Fibroblast of lung (primary cell): Measurements from ENCODE around the gene ATCAY. TPM values are rescaled to one million over a fixed set of nuclear protein-coding genes. Genes with fewer than 3 reads are reported as not detected.

Experiments used
- DNase-seq, 2 donors: peaks; one replicate each; pipeline versions ENCODE4 v3.0.0 to v3.0.0-alpha.2; 2010; ENCODE audit warnings: low read depth in 2 of 2
- H2AFZ ChIP-seq: 2 replicates; pipeline ENCODE4 v1.5.1; 2012; ENCODE audit warnings: low read length, control low read depth, inconsistent platforms
- H3K27ac ChIP-seq: 2 replicates; pipeline ENCODE4 v1.5.1; 2011; ENCODE audit warnings: low read length, control low read depth; ENCODE audit not compliant: insufficient read depth
- H3K27me3 ChIP-seq: 2 replicates; pipeline ENCODE4 v1.5.1; 2011; ENCODE audit warnings: mild to moderate bottlenecking, low read length; ENCODE audit not compliant: control insufficient read depth, insufficient read depth
- H3K36me3 ChIP-seq: 2 replicates; pipeline ENCODE4 v1.5.1; 2011; ENCODE audit warnings: low read length; ENCODE audit not compliant: control insufficient read depth, insufficient read depth
- H3K4me1 ChIP-seq: 2 replicates; pipeline ENCODE4 v1.5.1; 2011; ENCODE audit warnings: low read length; ENCODE audit not compliant: control insufficient read depth, insufficient read depth; ENCODE audit errors: extremely low read depth
- H3K4me2 ChIP-seq: 2 replicates; pipeline ENCODE4 v1.5.1; 2011; ENCODE audit warnings: low read length, control low read depth; ENCODE audit not compliant: insufficient read depth; ENCODE audit errors: extremely low read depth
- H3K4me3 ChIP-seq, 4 experiments: fragments of 200-600 bp in 1 of 4; sonication (generic) in 1 of 4; replicated peaks in 1 of 4; 2 replicates each; pipeline ENCODE4 v1.5.1; 2011 to 2016; ENCODE audit warnings: low read length in 4 of 4, low read depth in 3 of 4, mild to moderate bottlenecking in 3 of 4, control low read depth in 2 of 4, inconsistent platforms in 1 of 4, mixed read lengths in 1 of 4; ENCODE audit not compliant: insufficient read depth in 1 of 4; ENCODE audit errors: control extremely low read depth in 1 of 4
- H3K79me2 ChIP-seq: 2 replicates; pipeline ENCODE4 v1.5.1; 2012; ENCODE audit warnings: mild to moderate bottlenecking, low read length, inconsistent platforms; ENCODE audit not compliant: control insufficient read depth, insufficient read depth
- H3K9ac ChIP-seq: 2 replicates; pipeline ENCODE4 v1.5.1; 2011; ENCODE audit warnings: mild to moderate bottlenecking, low read length, control low read depth; ENCODE audit not compliant: insufficient read depth
- H3K9me3 ChIP-seq: 2 replicates; pipeline ENCODE4 v1.5.1; 2012; ENCODE audit warnings: low read depth, low read length; ENCODE audit not compliant: control insufficient read depth, insufficient read depth
- H4K20me1 ChIP-seq: 2 replicates; pipeline ENCODE4 v1.5.1; 2011; ENCODE audit warnings: low read length; ENCODE audit not compliant: control insufficient read depth, insufficient read depth; ENCODE audit errors: extremely low read depth
- CTCF ChIP-seq, 2 donors: IDR thresholded peaks in 1 of 2; conservative IDR thresholded peaks in 1 of 2; 1 replicate in 1 of 2; 2 replicates in 1 of 2; pipeline ENCODE4 v1.5.1; 2011 to 2012; ENCODE audit warnings: low read length in 2 of 2, control low read depth in 1 of 2, inconsistent platforms in 1 of 2, low read depth in 1 of 2, mild to moderate bottlenecking in 1 of 2
- EZH2 ChIP-seq: IDR thresholded peaks from 2 replicates; pipeline ENCODE4 v1.5.1; 2012; ENCODE audit warnings: low read length, control low read depth, mild to moderate bottlenecking; ENCODE audit errors: missing control alignments
- polyA plus RNA-seq, 2 donors: library from polyadenylated mRNA; depleted of rRNA in 1 of 2; stranded (reverse) in 1 of 2; unstranded in 1 of 2; fragments of >200 nt; gene quantifications; 2 replicates each; pipeline ENCODE4 v1.2.1, GENCODE V29; 2011 to 2012; ENCODE audit warnings: missing spikeins in 1 of 2
- total RNA-seq: library from RNA; depleted of rRNA; stranded (reverse); fragments of >200 nt; gene quantifications from 2 replicates; pipeline ENCODE4 v1.2.1, GENCODE V29; 2014

ATCAY gene
- total and polyA plus RNA-seq, 2 donors (not counting 1 experiment from before 2014, with no cell fraction given), result 0.01 TPM; not detected in 1

- H3K9ac ChIP-seq, result peak overlapping the region; percentile 7
- no peaks in the 10 kb centered on the region for H3K27me3 ChIP-seq
- H3K79me2 ChIP-seq, result peaks cover 58% of the 10 kb centered on the region
- no peaks in the 10 kb centered on the region for H3K9me3 ChIP-seq
- TF ChIP-seq EZH2 (no peak), CTCF (conservative IDR thresholded peaks at IDR 0.05 in 1 of 2, IDR thresholded peaks at IDR 0.05 in 1 of 2; ENCODE audit: low read depth in 1 of 2, low read length in 2 of 2) (no peak)
- H3K4me1 ChIP-seq, result peaks cover 3% of the 10 kb centered on the region
- DNase-seq, result peak in 1 of 2 donors; percentile 31
- no peak overlapping the region for H3K4me3 ChIP-seq
- H4K20me1 ChIP-seq, result peaks cover 3% of the 10 kb centered on the region
- H3K27ac ChIP-seq, result no peak overlapping the region
- no peak overlapping the region for H2AFZ ChIP-seq
- H3K36me3 ChIP-seq, result peaks cover 55% of the 10 kb centered on the region
- H3K4me2 ChIP-seq, result no peak overlapping the region
Observed at GRCh38 chr19:3976495-3977241, 96.2 kb downstream of the ATCAY start.

Other genes with a start within 250 kb of the ATCAY start
- 11.3 and 16.7 TPM in 2 replicates for gene PIP5K1C, start 180.2 kb upstream of the ATCAY start, total RNA-seq
- gene PIP5K1C, start 180.2 kb upstream of the ATCAY start, polyA plus RNA-seq, result 8.7 and 12.9 TPM in 2 replicates
- not detected in 2 replicates for gene TJP3, start 172.3 kb upstream of the ATCAY start, total RNA-seq
- gene TJP3, start 172.3 kb upstream of the ATCAY start, polyA plus RNA-seq, result not detected in 2 replicates
- gene APBA3, start 119.0 kb upstream of the ATCAY start, total RNA-seq, result 21.8 and 22.3 TPM in 2 replicates
- 2.7 TPM in 2 replicates for gene APBA3, start 119.0 kb upstream of the ATCAY start, polyA plus RNA-seq
- gene MRPL54, start 118.0 kb upstream of the ATCAY start, total RNA-seq, result 42.6 and 45.4 TPM in 2 replicates
- gene MRPL54, start 118.0 kb upstream of the ATCAY start, polyA plus RNA-seq, result 29.7 and 32.5 TPM in 2 replicates
- gene RAX2, start 108.5 kb upstream of the ATCAY start, total RNA-seq, result not detected in 2 replicates
- gene RAX2, start 108.5 kb upstream of the ATCAY start, polyA plus RNA-seq, result not detected in 2 replicates
- gene MATK, start 94.3 kb upstream of the ATCAY start, total RNA-seq, result under 0.01 TPM in 1 of 2 replicates, not detected in the other
- gene MATK, start 94.3 kb upstream of the ATCAY start, polyA plus RNA-seq, result not detected in 2 replicates
- not detected in 2 replicates for gene ZFR2, start 11.6 kb upstream of the ATCAY start, total RNA-seq
- gene ZFR2, start 11.6 kb upstream of the ATCAY start, polyA plus RNA-seq, result not detected in 2 replicates
- gene NMRK2, start 52.4 kb downstream of the ATCAY start, total RNA-seq, result not detected in 2 replicates
- gene NMRK2, start 52.4 kb downstream of the ATCAY start, polyA plus RNA-seq, result not detected in 2 replicates
- 113 and 114 TPM in 2 replicates for gene DAPK3, start 90.4 kb downstream of the ATCAY start, total RNA-seq
- 68.0 and 69.8 TPM in 2 replicates for gene DAPK3, start 90.4 kb downstream of the ATCAY start, polyA plus RNA-seq
- 2,646 and 3,813 TPM in 2 replicates for gene EEF2, start 104.8 kb downstream of the ATCAY start, total RNA-seq
- 976 and 986 TPM in 2 replicates for gene EEF2, start 104.8 kb downstream of the ATCAY start, polyA plus RNA-seq
- gene PIAS4, start 127.1 kb downstream of the ATCAY start, total RNA-seq, result 12.1 and 14.9 TPM in 2 replicates
- gene PIAS4, start 127.1 kb downstream of the ATCAY start, polyA plus RNA-seq, result 6.6 and 7.3 TPM in 2 replicates
- gene ZBTB7A, start 186.2 kb downstream of the ATCAY start, total RNA-seq, result 11.8 and 17.7 TPM in 2 replicates
- 4.7 and 4.9 TPM in 2 replicates for gene ZBTB7A, start 186.2 kb downstream of the ATCAY start, polyA plus RNA-seq
- gene MAP2K2, start 243.4 kb downstream of the ATCAY start, total RNA-seq, result 159 and 177 TPM in 2 replicates
- 61.6 and 100 TPM in 2 replicates for gene MAP2K2, start 243.4 kb downstream of the ATCAY start, polyA plus RNA-seq